B cell (primary cell): ENCODE data around the gene BABAM1.

ENCODE experiments used
- EZH2 ChIP-seq: IDR thresholded peaks from 2 replicates; pipeline ENCODE4 v1.6.1; 2012; ENCODE audit warnings: borderline replicate concordance, low read depth, mild to moderate bottlenecking, moderate library complexity, low read length; ENCODE audit not compliant: insufficient read depth, poor library complexity, severe bottlenecking
- TF ChIP-seq, protein P1 (sequence below): fragments of 200-600 bp; IDR thresholded peaks from one replicate; pipeline ENCODE4 v1.8.0; 2022; ENCODE audit warnings: antibody characterized with exemption, mild to moderate bottlenecking

DNA sequence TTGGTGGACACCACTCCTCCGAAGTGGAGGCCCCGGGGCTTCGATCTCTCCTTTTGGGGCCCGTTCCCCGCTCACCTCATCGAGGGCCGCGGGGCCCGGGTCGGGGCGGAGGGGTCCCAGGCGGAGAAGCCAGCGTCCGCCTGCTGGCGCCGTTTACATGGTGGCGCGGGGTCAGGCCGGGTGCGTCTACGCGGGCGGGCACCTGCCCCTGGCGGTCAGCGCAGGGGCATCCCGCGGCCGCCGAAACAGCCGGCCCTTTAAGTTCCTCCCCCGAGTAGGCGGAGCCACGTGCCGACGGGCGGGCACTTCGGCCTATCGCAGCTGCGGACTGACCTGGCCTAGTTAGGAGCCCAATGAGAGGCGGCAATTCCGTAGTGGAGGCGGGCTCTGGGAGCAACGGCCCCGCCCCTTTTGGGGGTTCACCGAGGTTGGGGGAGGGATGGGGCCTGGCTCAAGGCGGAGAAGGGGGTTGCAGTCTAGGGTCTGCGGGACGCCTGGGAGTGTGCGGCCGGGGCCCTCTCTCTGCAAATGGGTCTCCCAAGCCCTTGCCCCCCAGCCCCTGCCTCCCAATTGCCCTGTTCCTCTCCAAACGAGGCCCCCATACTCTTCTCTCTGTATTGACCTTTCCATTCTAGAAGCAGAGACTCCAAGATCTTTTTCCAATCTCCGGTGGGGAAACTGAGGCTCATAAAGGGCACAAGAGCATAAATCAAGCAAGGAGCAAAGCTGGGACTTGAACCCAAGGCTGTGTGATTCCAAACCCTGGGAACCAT, 36.1 kb downstream of the BABAM1 start, which contains the start of gene ABHD8:
- TF ChIP-seq, protein P1, sequence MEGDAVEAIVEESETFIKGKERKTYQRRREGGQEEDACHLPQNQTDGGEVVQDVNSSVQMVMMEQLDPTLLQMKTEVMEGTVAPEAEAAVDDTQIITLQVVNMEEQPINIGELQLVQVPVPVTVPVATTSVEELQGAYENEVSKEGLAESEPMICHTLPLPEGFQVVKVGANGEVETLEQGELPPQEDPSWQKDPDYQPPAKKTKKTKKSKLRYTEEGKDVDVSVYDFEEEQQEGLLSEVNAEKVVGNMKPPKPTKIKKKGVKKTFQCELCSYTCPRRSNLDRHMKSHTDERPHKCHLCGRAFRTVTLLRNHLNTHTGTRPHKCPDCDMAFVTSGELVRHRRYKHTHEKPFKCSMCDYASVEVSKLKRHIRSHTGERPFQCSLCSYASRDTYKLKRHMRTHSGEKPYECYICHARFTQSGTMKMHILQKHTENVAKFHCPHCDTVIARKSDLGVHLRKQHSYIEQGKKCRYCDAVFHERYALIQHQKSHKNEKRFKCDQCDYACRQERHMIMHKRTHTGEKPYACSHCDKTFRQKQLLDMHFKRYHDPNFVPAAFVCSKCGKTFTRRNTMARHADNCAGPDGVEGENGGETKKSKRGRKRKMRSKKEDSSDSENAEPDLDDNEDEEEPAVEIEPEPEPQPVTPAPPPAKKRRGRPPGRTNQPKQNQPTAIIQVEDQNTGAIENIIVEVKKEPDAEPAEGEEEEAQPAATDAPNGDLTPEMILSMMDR = peak; percentile 17
- TF ChIP-seq EZH2 = no peak
